Iris pigment epithelial cell (primary cell): ENCODE results near the gene SH3BP2.

Experiments
- DNase-seq: peaks from one replicate; pipeline ENCODE4 v3.0.0-alpha.2; 2011; ENCODE audit warnings: low read depth

The SH3BP2 gene

DNA sequence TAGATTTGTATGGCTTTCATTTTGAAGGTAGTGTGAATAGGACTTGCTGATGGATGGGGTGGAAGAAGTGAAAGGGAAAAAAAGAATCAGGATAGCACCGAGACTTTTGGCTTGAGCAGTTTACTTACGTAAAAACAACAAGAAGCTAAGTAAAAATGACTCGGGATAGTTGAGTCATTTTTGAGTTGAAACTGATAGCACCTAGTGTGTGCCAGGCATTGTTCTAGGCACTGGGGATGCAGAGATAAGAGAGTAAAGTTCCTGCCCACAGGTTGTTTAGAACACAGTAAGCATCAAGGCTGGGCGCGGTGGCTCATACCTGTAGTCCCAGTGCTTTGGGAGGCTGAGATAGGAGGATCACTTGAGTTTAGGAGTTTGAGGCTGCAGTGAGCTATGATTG lies 85.5 kb downstream of the SH3BP2 start:
- DNase-seq = no peak

DNA sequence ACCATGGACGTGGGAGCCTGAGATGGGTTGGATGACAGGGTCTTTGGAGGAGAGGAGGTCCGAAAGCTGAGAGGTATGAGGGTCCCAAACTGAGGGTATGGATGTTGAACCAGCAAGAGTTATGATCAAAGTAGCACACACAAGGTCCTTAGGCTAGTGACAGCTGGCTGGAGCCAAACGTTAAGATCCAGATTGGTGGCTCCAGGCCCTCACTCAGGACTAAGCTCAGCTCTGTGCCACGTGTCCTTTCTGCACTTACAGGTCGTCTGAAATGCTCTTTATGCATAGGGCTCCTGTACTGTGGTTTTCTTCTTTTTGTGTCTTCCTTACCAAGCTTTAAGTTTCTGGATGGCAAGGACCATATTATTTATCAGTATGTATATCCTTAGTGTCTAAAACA lies 86.1 kb downstream of the SH3BP2 start:
- DNase-seq = no peak

DNA sequence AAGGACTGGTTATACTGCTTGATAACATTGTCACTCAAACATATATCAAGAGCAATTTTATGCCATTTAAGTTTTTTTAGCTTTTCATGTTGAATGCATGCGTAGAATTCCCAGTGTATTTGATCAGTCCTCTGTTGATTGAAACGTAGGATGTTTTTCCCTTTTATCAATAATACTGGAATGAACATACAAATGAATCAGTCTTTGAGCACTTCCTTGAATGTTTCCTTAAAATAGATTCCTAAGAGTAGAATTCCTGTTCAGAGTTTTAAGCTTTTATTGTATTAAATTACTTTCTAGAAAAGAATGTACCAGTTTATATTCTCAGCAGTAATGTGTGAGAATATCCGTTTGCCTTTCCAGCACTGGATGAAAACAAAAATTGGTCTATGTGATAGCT lies 88.5 kb downstream of the SH3BP2 start:
- no peak for DNase-seq

DNA sequence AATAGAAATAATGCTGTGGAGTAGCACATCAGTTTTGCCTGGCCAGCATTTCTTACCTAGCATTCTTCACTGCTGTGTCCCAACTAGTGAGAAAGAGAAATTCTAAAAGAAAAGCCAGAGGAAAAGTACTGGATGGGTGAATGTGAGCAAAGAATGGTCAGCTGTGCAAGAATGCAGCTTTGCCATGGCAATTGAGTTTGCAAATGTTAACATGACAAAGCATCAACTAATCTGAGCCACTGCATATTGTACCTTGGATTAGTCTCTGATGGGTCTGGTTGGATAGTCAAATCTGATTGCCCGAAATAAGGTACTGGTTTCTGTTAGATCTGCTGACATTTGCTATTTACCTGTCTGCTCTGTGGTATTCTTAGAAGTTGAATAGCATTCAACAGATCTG lies 89.5 kb downstream of the SH3BP2 start:
- DNase-seq = no peak

DNA sequence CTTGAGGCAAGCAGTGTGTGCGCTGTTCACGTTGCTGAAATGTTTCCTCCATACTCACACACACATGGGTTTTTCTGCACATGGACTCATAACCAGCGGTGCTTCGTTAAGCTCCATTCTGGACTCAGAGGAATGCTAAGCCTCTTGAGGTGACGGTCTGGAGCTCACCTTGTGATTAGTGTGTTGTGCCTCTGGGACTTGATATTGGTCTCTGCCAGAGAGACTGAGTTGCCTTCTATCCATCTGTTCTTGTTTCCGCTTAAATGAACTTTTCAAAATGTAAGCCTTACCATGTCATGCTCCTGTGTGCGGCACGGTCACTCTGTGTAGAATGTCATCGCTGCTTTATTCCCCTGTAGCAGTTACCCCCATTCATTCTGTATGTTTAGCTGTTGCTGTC lies 93.3 kb downstream of the SH3BP2 start:
- no peak for DNase-seq

DNA sequence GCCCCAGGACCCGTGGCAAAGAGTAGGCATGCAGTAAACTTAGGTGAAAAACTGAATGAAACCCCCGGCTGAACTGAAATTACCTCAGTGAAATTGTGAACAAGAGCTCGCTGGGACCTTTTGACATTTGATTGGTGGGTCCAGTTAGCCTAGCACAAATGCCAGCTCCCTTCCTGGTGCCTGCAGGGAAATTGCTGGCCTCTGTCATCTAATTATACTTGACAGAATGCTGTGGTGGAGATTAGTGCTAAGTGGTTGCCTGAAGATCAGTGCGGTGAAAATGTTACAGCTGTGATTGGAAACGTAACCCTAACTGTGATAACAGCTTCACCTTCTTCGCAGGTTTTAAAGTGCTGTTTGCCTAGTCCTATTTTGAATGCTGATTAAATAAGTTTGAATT lies 93.7 kb downstream of the SH3BP2 start:
- no peak for DNase-seq

DNA sequence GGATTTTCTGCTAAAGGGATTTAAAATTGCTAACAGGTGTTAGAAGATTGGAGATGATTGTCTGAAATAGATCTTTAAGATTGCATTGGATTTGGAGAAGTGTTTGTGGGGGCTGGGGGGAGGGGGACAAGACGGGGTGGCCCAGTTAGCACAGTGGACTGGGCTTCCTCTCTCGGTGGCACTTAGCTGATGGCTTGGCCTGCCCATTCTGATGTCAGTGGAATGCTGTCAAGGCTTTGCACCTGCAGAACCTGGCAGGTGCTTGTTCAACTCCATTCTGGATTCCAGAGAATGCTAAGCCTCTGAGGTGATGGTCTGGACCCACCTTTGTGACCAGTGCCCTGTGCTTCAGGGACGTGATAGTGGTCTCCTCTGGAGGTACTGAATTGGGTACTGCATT lies 94.5 kb downstream of the SH3BP2 start:
- DNase-seq = no peak

DNA sequence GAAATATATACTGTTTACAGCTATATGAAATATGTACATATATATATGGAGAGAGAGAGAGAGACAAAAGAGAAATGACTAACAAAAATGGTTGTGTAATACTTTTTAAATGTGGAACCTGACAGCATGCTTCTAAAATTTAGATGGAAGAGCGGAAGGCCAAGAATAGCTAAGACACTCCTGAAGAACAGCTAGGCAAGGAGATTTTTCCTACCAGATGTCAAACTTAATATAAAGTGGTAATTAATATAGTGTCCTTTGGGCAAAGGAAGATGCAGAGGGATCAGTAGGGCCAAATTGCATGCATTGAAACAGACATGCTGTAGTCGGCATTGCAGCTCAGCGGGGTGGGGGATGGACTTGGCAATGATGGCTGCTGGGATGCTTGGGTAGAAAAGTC lies 96.0 kb downstream of the SH3BP2 start:
- DNase-seq = no peak
